ENCODE results near the gene FBXW12. TPM values are rescaled to one million over a fixed set of nuclear protein-coding genes. Genes with fewer than 3 reads are reported as not detected.
A peak's percentile ranks its signal among the peaks of the same experiment; 100 is the strongest.

The FBXW12 gene
- total and polyA plus RNA-seq, 2 experiments from 2014 or later = not detected

DNA sequence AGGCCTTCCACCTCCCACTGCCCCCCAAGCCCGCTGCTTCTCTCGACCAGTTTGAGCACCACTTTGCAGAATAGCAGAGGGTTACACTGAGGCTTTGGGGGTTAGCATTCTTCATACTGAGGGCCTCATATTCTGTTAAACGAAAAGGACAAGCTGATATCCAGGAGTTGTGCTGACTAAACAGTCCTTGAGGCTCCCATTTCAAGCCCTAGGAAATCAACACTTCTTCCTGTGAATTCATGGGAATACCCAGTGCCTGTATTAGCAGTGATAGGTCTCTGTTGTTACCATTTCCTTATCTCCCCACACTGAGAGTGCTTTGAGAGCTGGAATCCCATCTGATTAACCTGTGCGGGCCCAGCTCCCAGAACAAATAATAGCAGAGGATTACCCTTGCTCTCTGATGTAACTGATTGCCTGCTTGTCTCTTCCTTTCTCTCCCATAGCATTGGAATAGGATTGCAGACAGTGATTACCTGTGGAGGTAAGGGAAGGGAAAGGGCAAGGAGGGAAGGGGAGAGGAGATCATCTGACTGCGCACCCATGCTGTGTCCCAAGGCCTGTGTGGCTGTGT lies 930 bp downstream of the FBXW12 start:
- H3K9me3 ChIP-seq (ENCODE audit: low read depth) = no peaks in the 10 kb centered on the region
- no peaks in the 10 kb centered on the region for H3K36me3 ChIP-seq (replicated peaks; ENCODE audit: insufficient read depth, low read depth)
- no peak for DNase-seq (ENCODE audit: low spot score)
- H3K79me2 ChIP-seq = no peaks in the 10 kb centered on the region
- H2AFZ ChIP-seq = peak overlapping the region; percentile 52
- no peak overlapping the region for H3K4me2 ChIP-seq
- H3K27me3 ChIP-seq = no peaks in the 10 kb centered on the region
- H3K9me2 ChIP-seq (replicated peaks; ENCODE audit: insufficient read depth) = no peaks in the 10 kb centered on the region
- WGBS (ENCODE audit: low lambda C conversion rate, missing lambda C conversion rate) = 58% methylated on average over 5 of the region's 5 CpGs
- no peak overlapping the region for H3K4me3 ChIP-seq
- TF ChIP-seq EZH2phosphoT487 (IDR thresholded peaks at IDR 0.05; ENCODE audit: low read depth, severe bottlenecking, unreplicated experiment) (no peak), EZH2 (IDR thresholded peaks at IDR 0.05; ENCODE audit: borderline replicate concordance) (no peak)
- TF ChIP-seq, protein P1, sequence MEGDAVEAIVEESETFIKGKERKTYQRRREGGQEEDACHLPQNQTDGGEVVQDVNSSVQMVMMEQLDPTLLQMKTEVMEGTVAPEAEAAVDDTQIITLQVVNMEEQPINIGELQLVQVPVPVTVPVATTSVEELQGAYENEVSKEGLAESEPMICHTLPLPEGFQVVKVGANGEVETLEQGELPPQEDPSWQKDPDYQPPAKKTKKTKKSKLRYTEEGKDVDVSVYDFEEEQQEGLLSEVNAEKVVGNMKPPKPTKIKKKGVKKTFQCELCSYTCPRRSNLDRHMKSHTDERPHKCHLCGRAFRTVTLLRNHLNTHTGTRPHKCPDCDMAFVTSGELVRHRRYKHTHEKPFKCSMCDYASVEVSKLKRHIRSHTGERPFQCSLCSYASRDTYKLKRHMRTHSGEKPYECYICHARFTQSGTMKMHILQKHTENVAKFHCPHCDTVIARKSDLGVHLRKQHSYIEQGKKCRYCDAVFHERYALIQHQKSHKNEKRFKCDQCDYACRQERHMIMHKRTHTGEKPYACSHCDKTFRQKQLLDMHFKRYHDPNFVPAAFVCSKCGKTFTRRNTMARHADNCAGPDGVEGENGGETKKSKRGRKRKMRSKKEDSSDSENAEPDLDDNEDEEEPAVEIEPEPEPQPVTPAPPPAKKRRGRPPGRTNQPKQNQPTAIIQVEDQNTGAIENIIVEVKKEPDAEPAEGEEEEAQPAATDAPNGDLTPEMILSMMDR (IDR thresholded peaks at IDR 0.05; ENCODE audit: poor library complexity) = no peak
- H3K4me1 ChIP-seq (ENCODE audit: insufficient read depth) = peaks cover 4% of the 10 kb centered on the region
- no peak overlapping the region for H3K27ac ChIP-seq
- no peaks in the 10 kb centered on the region for H4K20me1 ChIP-seq (ENCODE audit: insufficient read depth, poor library complexity, severe bottlenecking)

DNA sequence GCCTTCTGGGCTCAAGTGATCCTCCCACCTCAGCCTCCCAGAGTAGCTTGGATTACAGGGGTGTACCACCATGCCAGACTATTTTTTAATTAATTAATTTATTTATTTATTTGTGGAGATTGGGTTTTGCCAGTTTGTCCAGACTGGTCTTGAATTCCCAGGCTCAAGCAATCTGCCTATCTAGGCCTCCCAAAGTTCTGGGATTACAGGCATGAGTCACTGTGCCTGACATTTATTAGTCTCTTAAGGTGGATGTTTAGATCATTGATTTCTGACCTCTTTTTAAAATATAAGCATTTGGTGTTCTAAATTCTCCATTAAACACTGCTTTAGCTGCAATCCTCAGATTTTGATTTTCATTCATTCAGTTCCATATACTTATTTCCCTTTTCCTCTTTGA lies 15.6 kb downstream of the FBXW12 start:
- H2AFZ ChIP-seq = no peak overlapping the region
- no peak for DNase-seq (ENCODE audit: low spot score)
- H3K4me2 ChIP-seq = no peak overlapping the region
- H3K9me2 ChIP-seq (replicated peaks; ENCODE audit: insufficient read depth) = no peaks in the 10 kb centered on the region
- H3K36me3 ChIP-seq (replicated peaks; ENCODE audit: insufficient read depth, low read depth) = no peaks in the 10 kb centered on the region
- TF ChIP-seq, protein P1 (IDR thresholded peaks at IDR 0.05; ENCODE audit: poor library complexity) = no peak
- TF ChIP-seq EZH2phosphoT487 (IDR thresholded peaks at IDR 0.05; ENCODE audit: low read depth, severe bottlenecking, unreplicated experiment) (no peak), EZH2 (IDR thresholded peaks at IDR 0.05; ENCODE audit: borderline replicate concordance) (no peak)
- no peaks in the 10 kb centered on the region for H3K9me3 ChIP-seq (ENCODE audit: low read depth)
- H4K20me1 ChIP-seq (ENCODE audit: insufficient read depth, poor library complexity, severe bottlenecking) = no peaks in the 10 kb centered on the region
- no peak overlapping the region for H3K4me3 ChIP-seq
- no peak overlapping the region for H3K27ac ChIP-seq
- no peaks in the 10 kb centered on the region for H3K27me3 ChIP-seq
- H3K4me1 ChIP-seq (ENCODE audit: insufficient read depth) = no peaks in the 10 kb centered on the region
- no peaks in the 10 kb centered on the region for H3K79me2 ChIP-seq

DNA sequence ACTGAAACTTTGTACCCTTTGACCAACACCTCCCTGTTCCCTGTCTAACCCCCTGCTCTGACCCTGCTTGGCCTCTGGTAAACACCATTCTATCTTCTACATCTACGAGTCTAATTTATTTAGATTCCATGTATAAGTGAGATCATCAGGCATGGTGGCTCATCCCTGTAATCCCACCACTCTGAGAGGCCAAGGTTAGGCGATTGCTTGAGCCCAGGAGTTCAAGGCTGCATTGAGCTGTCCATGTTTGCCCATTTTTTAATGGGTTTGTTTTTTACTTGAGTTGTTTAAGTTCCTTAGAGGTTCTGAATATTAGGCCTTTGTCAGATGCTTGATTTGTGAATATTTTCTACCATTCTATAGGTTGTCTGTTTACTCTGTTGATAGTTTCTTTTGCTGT lies 16.9 kb downstream of the FBXW12 start:
- Histone ChIP-seq H4K20me1 (ENCODE audit: insufficient read depth, poor library complexity, severe bottlenecking) (no peaks in the 10 kb centered on the region), H3K9me3 (ENCODE audit: low read depth) (no peaks in the 10 kb centered on the region), H3K4me2 (no peak overlapping the region), H3K4me3 (no peak overlapping the region), H3K79me2 (no peaks in the 10 kb centered on the region), H3K27me3 (no peaks in the 10 kb centered on the region), H3K9me2 (replicated peaks; ENCODE audit: insufficient read depth) (no peaks in the 10 kb centered on the region), H3K36me3 (replicated peaks; ENCODE audit: insufficient read depth, low read depth) (no peaks in the 10 kb centered on the region), H3K4me1 (ENCODE audit: insufficient read depth) (no peaks in the 10 kb centered on the region), H3K27ac (no peak overlapping the region), H2AFZ (no peak overlapping the region)
- TF ChIP-seq, protein P1 (IDR thresholded peaks at IDR 0.05; ENCODE audit: poor library complexity) = no peak
- no peak for TF ChIP-seq EZH2 (IDR thresholded peaks at IDR 0.05; ENCODE audit: borderline replicate concordance)
- no peak for TF ChIP-seq EZH2phosphoT487 (IDR thresholded peaks at IDR 0.05; ENCODE audit: low read depth, severe bottlenecking, unreplicated experiment)
- WGBS (ENCODE audit: low lambda C conversion rate, missing lambda C conversion rate) = 69% methylated on average over 2 of the region's 2 CpGs
- no peak for DNase-seq (ENCODE audit: low spot score)

DNA sequence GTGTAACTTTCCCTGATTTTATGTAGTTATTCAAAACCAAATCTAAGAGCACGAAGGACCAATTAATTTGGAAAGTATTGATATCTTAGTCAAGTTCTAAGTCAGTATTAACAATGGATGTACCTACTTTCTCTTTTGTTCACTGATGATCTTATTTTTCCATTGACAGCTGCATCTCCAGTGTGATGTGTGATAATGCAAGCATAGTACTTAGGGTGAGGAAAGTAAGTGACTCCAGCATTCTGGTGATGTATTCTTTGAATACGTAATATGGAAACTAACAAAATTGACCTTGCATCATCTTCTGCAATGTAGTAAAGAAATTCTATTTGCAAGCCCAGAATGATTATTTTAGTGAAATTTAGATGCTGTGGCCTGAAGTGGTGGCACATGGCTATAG lies 22.4 kb downstream of the FBXW12 start:
- DNase-seq (ENCODE audit: low spot score) = no peak
- H3K4me3 ChIP-seq = no peak overlapping the region
- H3K4me1 ChIP-seq (ENCODE audit: insufficient read depth) = no peaks in the 10 kb centered on the region
- TF ChIP-seq EZH2 (IDR thresholded peaks at IDR 0.05; ENCODE audit: borderline replicate concordance) (no peak), EZH2phosphoT487 (IDR thresholded peaks at IDR 0.05; ENCODE audit: low read depth, severe bottlenecking, unreplicated experiment) (no peak)
- TF ChIP-seq, protein P1 (IDR thresholded peaks at IDR 0.05; ENCODE audit: poor library complexity) = no peak
- no peak overlapping the region for H2AFZ ChIP-seq
- no peaks in the 10 kb centered on the region for H4K20me1 ChIP-seq (ENCODE audit: insufficient read depth, poor library complexity, severe bottlenecking)
- no peaks in the 10 kb centered on the region for H3K9me3 ChIP-seq (ENCODE audit: low read depth)
- 93% methylated on average over 2 of the region's 2 CpGs for WGBS (ENCODE audit: low lambda C conversion rate, missing lambda C conversion rate)
- H3K27me3 ChIP-seq = no peaks in the 10 kb centered on the region
- H3K36me3 ChIP-seq (replicated peaks; ENCODE audit: insufficient read depth, low read depth) = no peaks in the 10 kb centered on the region
- H3K9me2 ChIP-seq (replicated peaks; ENCODE audit: insufficient read depth) = no peaks in the 10 kb centered on the region
- no peak overlapping the region for H3K4me2 ChIP-seq
- no peak overlapping the region for H3K27ac ChIP-seq
- H3K79me2 ChIP-seq = no peaks in the 10 kb centered on the region
